ENCODE measurements around the gene VAPA.

The VAPA gene

GRCh38 chr18:9913526-9914333, at the start of gene VAPA:
TSS of gene VAPA (plus strand) at chr18:9914016. CDS start at chr18:9914257, 241 bp downstream.
- DNase-seq (ENCODE audit: low read depth), result peak; percentile 84

- DNase-seq (ENCODE audit: low read depth), result no peak
These were observed 47.9 kb upstream of the VAPA start for GRCh38 chr18:9865764-9866490.

GRCh38 chr18:9866627-9867026, 47.2 kb upstream of the VAPA start:
- no peak for DNase-seq (ENCODE audit: low read depth)

- DNase-seq (ENCODE audit: low read depth), result no peak
These were observed 46.7 kb upstream of the VAPA start for GRCh38 chr18:9867071-9867594.

GRCh38 chr18:9868857-9869714, 44.7 kb upstream of the VAPA start:
- no peak for DNase-seq (ENCODE audit: low read depth)

GRCh38 chr18:9869715-9870430, 43.9 kb upstream of the VAPA start:
- DNase-seq (ENCODE audit: low read depth), result no peak

GRCh38 chr18:9870431-9871008, 43.3 kb upstream of the VAPA start:
- no peak for DNase-seq (ENCODE audit: low read depth)

GRCh38 chr18:9871244-9871746, 42.5 kb upstream of the VAPA start:
- DNase-seq (ENCODE audit: low read depth), result no peak

GRCh38 chr18:9872823-9873222, 41.0 kb upstream of the VAPA start:
- no peak for DNase-seq (ENCODE audit: low read depth)

GRCh38 chr18:9874728-9875127, 39.1 kb upstream of the VAPA start:
- no peak for DNase-seq (ENCODE audit: low read depth)

- no peak for DNase-seq (ENCODE audit: low read depth)
These were observed 37.5 kb upstream of the VAPA start for GRCh38 chr18:9876212-9876866.

GRCh38 chr18:9876867-9877654, 36.8 kb upstream of the VAPA start:
- no peak for DNase-seq (ENCODE audit: low read depth)

- DNase-seq (ENCODE audit: low read depth), result no peak
These were observed 36.2 kb upstream of the VAPA start for GRCh38 chr18:9877655-9878014.

GRCh38 chr18:9878095-9878494, 35.7 kb upstream of the VAPA start:
- DNase-seq (ENCODE audit: low read depth), result no peak

GRCh38 chr18:9878783-9879242, 35.0 kb upstream of the VAPA start:
- no peak for DNase-seq (ENCODE audit: low read depth)

- DNase-seq (ENCODE audit: low read depth), result no peak
These were observed 29.7 kb upstream of the VAPA start for GRCh38 chr18:9884090-9884489.

GRCh38 chr18:9884532-9885140, 29.2 kb upstream of the VAPA start:
- no peak for DNase-seq (ENCODE audit: low read depth)

GRCh38 chr18:9885170-9886004, 28.4 kb upstream of the VAPA start, which contains the start of gene TXNDC2:
TSS of gene TXNDC2 (plus strand) at chr18:9885973. CDS start at chr18:9886681, 708 bp downstream.
- no peak for DNase-seq (ENCODE audit: low read depth)
